ENCODE data around the gene PPY.

GRCh38 chr17:43975898-43976297, 33.6 kb upstream of the PPY start:
- TF ChIP-seq POLR2A (IDR thresholded peaks at IDR 0.05) (no peak), CTCF (IDR thresholded peaks at IDR 0.05) (no peak)
